GM12892 (cell line): ENCODE results near the gene GPC5.
"Not testable (repeated sequence)": the region's sequence is repeated elsewhere in the genome, so short reads cannot be mapped to it uniquely, and the experiment has no call there.

ENCODE experiments used
- DNase-seq: peaks from one replicate; pipeline ENCODE4 v3.0.0; 2011; ENCODE audit not compliant: insufficient read length
- FAIRE-seq: peaks from 2 replicates; lab custom pipeline; 2011; peaks lifted over from hg19 to GRCh38; lab: Jason Lieb, UNC
- POLR2A ChIP-seq: IDR thresholded peaks from 2 replicates; pipeline ENCODE4 v1.6.1; 2011; ENCODE audit warnings: low read depth, low read length, control low read depth
- POLR2AphosphoS5 ChIP-seq: IDR thresholded peaks from 2 replicates; pipeline ENCODE4 v1.6.1; 2011; ENCODE audit warnings: low read depth, low read length, control low read depth
- TAF1 ChIP-seq: IDR thresholded peaks from 2 replicates; pipeline ENCODE4 v1.6.1; 2011; ENCODE audit warnings: low read depth, mild to moderate bottlenecking, control low read depth, low read length, borderline replicate concordance

Gene GPC5

DNA sequence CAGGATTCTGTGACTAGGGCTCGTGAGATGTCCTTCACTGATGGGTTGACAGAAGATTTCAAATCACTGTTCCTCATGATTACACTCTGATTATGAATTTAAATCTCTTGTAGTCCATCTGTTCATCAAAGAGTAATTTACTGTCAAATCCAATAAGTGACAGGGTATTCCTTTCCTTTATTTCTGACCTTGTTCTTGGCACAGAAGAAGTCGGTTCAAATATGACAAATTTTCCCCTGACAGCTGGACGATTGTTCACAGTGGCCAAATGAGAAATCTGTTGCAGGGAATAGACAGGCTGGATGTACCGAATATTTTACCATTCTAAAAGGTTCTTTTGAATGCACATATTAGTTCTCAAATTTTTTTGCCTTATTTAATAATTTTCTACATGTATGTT is 1060.9 kb downstream of the GPC5 start:
- DNase-seq, result no peak
- no peak for TF ChIP-seq TAF1
- TF ChIP-seq POLR2A, result no peak
- TF ChIP-seq POLR2AphosphoS5, result no peak

DNA sequence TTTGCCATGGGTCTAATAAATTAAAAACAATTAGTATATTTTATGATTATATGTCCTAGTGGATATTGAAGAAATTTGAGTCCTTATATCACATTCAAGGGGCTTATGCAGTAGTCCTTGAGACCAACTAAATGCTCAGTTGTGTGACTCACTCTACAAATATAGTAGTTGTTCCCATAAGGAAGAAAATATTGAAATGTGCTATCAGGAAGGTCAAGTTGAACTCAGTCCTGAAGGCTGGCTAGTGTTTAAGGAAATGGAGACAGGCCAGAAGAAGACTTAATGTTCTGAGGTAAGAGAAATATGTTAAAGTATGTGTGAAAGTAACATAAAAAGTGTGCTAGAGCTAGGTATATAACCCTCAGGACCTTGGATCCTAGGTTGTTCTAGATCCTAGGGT is 1062.1 kb downstream of the GPC5 start:
- TF ChIP-seq POLR2A, result no peak
- TF ChIP-seq TAF1, result no peak
- TF ChIP-seq POLR2AphosphoS5, result no peak
- FAIRE-seq, result no peak
- no peak for DNase-seq

More for the DNA sequence above, 1060.9 kb downstream of the GPC5 start:
- FAIRE-seq, result no peak

DNA sequence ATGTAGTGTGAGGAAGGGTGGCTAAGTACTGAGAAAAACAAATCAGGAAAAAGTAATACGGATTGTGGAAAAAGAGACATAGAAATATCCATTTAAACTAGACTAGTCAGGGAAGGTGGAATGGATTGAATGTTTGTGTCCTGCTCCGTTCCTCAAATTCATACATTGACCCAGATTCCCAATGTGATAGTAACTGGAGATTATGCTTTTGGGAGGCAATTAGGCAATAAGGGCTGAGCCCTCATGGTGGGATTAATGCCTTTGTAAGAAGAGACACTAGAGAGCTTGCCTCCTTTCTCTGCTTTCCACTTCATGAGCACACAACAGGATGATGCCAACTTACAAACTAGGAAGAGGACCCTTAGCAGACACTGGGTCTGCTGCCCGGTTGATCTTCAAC is 1063.0 kb downstream of the GPC5 start:
- TF ChIP-seq TAF1, result no peak
- FAIRE-seq (no peak), DNase-seq (no peak)

DNA sequence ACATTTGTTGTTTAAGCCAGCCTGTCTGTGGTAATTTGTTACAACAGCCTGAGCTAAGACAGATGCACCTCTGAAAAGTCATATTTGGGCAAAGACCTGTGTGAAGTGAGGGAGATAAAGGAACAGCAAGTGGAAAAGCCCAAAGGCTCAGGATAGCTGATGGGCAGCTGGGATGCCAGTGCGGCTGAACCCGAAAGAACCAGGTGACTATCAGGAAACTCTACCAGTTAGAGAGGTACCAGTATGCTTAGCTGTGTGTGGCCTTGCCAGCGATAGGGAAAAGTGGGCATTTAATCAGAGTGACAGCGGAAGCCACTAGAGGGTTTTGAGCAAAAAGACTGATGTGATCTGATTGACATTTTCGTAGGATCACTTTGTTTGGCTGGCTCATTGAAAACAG is 1063.4 kb downstream of the GPC5 start:
- no peak for DNase-seq
- TF ChIP-seq TAF1 (no peak), POLR2A (no peak), POLR2AphosphoS5 (no peak)
- FAIRE-seq, result no peak

DNA sequence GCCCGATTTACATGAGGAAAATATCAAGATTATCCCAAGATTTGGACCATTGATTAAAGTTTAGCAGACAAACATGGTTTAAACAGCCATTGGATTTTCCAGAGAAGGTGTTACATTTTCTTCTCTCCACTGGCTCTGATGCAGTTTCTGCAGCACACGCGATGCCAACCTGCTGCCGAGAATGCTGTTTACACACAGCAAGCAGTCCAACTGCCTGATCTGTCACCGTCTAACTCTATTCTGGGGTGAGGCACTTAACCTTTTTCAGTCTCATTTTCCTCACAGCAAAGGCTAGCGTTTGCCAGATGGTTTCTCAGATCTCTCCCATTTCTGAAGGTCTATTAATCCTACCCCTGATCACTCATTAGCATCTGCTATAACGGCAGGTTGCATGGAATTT is 1064.7 kb downstream of the GPC5 start:
- DNase-seq (no peak), FAIRE-seq (no peak)

GRCh38 chr13:92473765-92474475 is 1075.5 kb downstream of the GPC5 start:
- TF ChIP-seq POLR2A (no peak), POLR2AphosphoS5 (no peak), TAF1 (no peak)
- DNase-seq, result no peak
- no peak for FAIRE-seq

More for the DNA sequence above, 1064.7 kb downstream of the GPC5 start:
- TF ChIP-seq POLR2A, result no peak
- TF ChIP-seq POLR2AphosphoS5, result no peak
- no peak for TF ChIP-seq TAF1

GRCh38 chr13:92480387-92480786 is 1082.0 kb downstream of the GPC5 start:
- no peak for FAIRE-seq
- no peak for TF ChIP-seq POLR2AphosphoS5
- TF ChIP-seq TAF1, result no peak
- no peak for TF ChIP-seq POLR2A
- no peak for DNase-seq

DNA sequence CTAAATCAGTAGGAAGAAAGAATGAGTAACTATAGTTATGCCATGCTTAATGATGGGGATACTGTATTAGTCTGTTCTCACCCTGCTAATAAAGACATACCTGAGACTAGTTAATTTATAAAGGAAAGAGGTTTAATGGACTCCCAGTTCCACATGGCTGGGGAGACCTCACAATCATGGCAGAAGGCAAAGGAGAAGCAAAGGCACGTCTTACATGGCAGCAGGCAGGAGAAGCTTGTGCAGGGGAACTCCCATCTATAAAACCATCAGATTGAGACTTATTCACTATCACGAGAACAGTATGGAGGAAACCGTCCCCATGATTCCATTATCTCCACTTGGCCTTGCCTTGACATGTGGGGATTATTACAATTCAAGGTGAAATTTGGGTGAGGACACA is 1084.4 kb downstream of the GPC5 start:
- not testable (repeated sequence) for FAIRE-seq

DNA sequence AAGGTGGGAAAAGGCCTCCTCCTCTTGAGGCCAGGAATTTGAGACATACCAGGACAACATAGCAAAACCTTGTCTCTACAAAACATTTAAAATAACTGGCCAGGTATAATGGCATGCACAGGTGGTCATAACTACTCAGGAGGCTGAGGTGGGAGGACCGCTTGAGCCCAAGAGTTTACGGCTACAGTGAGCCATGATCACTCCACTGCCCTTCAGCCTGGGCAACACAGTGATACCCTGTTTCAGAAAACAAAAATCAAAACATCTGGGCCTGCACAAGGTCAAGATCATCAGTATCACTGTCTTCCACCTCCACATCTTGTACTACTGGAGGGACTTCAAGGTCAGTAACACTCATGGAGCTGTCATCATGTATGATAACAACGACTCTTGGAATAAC is 1085.5 kb downstream of the GPC5 start:
- no peak for FAIRE-seq
- TF ChIP-seq POLR2AphosphoS5 (no peak), POLR2A (no peak), TAF1 (no peak)
- no peak for DNase-seq

More for the DNA sequence above, 1084.4 kb downstream of the GPC5 start:
- DNase-seq, result not testable (repeated sequence)

- DNase-seq, result no peak
- FAIRE-seq, result no peak
- no peak for TF ChIP-seq POLR2AphosphoS5
- no peak for TF ChIP-seq TAF1
- no peak for TF ChIP-seq POLR2A
Observed at GRCh38 chr13:92487238-92487637, 1088.8 kb downstream of the GPC5 start.

GRCh38 chr13:92488249-92488852 is 1089.9 kb downstream of the GPC5 start:
- DNase-seq (no peak), FAIRE-seq (no peak)
- TF ChIP-seq POLR2A, result no peak
- no peak for TF ChIP-seq TAF1
- TF ChIP-seq POLR2AphosphoS5, result no peak

DNA sequence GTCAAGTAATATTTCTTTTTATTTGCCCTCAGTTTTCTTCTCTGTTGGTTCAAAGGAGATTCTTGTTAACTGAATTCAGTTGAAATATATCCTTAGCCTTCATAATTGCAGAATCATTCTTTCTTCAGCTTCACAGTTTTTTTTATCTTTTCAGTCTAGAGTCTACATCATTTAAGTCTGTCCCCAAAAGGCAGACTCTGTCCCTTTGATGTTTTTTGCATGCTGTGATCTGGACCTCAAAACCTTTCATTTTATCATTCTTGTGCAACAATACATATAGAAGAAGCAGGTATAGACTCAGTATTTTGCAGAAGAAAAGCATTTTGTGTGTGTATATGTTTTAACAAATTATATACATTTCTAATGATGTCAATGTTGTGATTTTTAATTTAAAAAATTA is 1093.4 kb downstream of the GPC5 start:
- TF ChIP-seq POLR2AphosphoS5, result no peak
- TF ChIP-seq POLR2A, result no peak
- no peak for TF ChIP-seq TAF1
- DNase-seq (no peak), FAIRE-seq (no peak)

GRCh38 chr13:92494915-92495314 is 1096.5 kb downstream of the GPC5 start:
- no peak for DNase-seq
- FAIRE-seq, result no peak
- TF ChIP-seq TAF1, result no peak
